ENCODE data around the gene DAP.

- TF ChIP-seq ZNF217 (IDR thresholded peaks at IDR 0.05) (no peak), YY1 (IDR thresholded peaks at IDR 0.05; ENCODE audit: low read depth, low read length) (no peak)
Observed at GRCh38 chr5:10702911-10703491, 58.0 kb downstream of the DAP start.

All from GM12878 (cell line).